GM12892 (cell line): ENCODE data around the gene HIGD1C.

Experiments
- POLR2A ChIP-seq: IDR thresholded peaks from 2 replicates; pipeline ENCODE4 v1.6.1; 2011; ENCODE audit warnings: low read depth, low read length, control low read depth
- POLR2AphosphoS5 ChIP-seq: IDR thresholded peaks from 2 replicates; pipeline ENCODE4 v1.6.1; 2011; ENCODE audit warnings: low read depth, low read length, control low read depth
- TAF1 ChIP-seq: IDR thresholded peaks from 2 replicates; pipeline ENCODE4 v1.6.1; 2011; ENCODE audit warnings: low read depth, mild to moderate bottlenecking, control low read depth, low read length, borderline replicate concordance

DNA sequence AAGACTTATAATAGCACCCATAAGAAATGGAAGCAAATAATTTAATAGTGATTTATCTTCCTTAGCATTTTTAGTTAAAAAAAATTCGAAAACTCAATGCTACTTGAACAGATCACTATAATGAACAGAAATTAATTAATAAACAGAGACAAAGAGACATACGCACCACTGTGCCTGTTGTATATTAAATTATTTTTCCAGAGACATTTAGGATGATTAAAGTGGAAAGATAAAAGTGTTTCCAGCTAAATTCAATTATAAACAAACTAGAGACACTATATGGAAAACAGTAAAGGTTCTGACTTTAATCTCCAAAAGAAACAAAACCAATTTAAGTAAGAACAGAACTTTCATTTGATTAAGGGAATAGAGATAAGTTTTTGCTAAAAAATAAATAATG lies 3.4 kb downstream of the HIGD1C start:
- TF ChIP-seq POLR2A (no peak), POLR2AphosphoS5 (no peak), TAF1 (no peak)
